ENCODE data around the gene THAP4.

The THAP4 gene

GRCh38 chr2:241633561-241633960, 3.4 kb downstream of the THAP4 start:
- FAIRE-seq (no peak), DNase-seq (ENCODE audit: insufficient read length, low spot score) (no peak)
- no peak for TF ChIP-seq POU2F2 (IDR thresholded peaks at IDR 0.05; ENCODE audit: low read depth, low read length)
- TF ChIP-seq POLR2A (IDR thresholded peaks at IDR 0.05; ENCODE audit: low read depth, low read length), result no peak
- no peak for TF ChIP-seq PAX5 (IDR thresholded peaks at IDR 0.05; ENCODE audit: insufficient read depth, low read length, severe bottlenecking)
- no peak for TF ChIP-seq SPI1 (IDR thresholded peaks at IDR 0.05; ENCODE audit: low read depth, low read length)
- TF ChIP-seq TAF1 (IDR thresholded peaks at IDR 0.05; ENCODE audit: low read depth, low read length), result no peak
- TF ChIP-seq POLR2AphosphoS5 (IDR thresholded peaks at IDR 0.05; ENCODE audit: low read depth, low read length), result no peak

GRCh38 chr2:241632478-241633325, 4.3 kb downstream of the THAP4 start:
- TF ChIP-seq TAF1 (IDR thresholded peaks at IDR 0.05; ENCODE audit: low read depth, low read length) (no peak), PAX5 (IDR thresholded peaks at IDR 0.05; ENCODE audit: insufficient read depth, low read length, severe bottlenecking) (no peak), POLR2A (IDR thresholded peaks at IDR 0.05; ENCODE audit: low read depth, low read length) (no peak), POLR2AphosphoS5 (IDR thresholded peaks at IDR 0.05; ENCODE audit: low read depth, low read length) (no peak), POU2F2 (IDR thresholded peaks at IDR 0.05; ENCODE audit: low read depth, low read length) (no peak), SPI1 (IDR thresholded peaks at IDR 0.05; ENCODE audit: low read depth, low read length) (no peak)
- no peak for FAIRE-seq
- DNase-seq (ENCODE audit: insufficient read length, low spot score), result no peak

- FAIRE-seq (no peak), DNase-seq (ENCODE audit: insufficient read length, low spot score) (no peak)
- TF ChIP-seq POLR2A (IDR thresholded peaks at IDR 0.05; ENCODE audit: low read depth, low read length), result no peak
- TF ChIP-seq POLR2AphosphoS5 (IDR thresholded peaks at IDR 0.05; ENCODE audit: low read depth, low read length), result no peak
- no peak for TF ChIP-seq SPI1 (IDR thresholded peaks at IDR 0.05; ENCODE audit: low read depth, low read length)
- no peak for TF ChIP-seq PAX5 (IDR thresholded peaks at IDR 0.05; ENCODE audit: insufficient read depth, low read length, severe bottlenecking)
- TF ChIP-seq TAF1 (IDR thresholded peaks at IDR 0.05; ENCODE audit: low read depth, low read length), result no peak
- TF ChIP-seq POU2F2 (IDR thresholded peaks at IDR 0.05; ENCODE audit: low read depth, low read length), result no peak
Measured at GRCh38 chr2:241629762-241630435, 7.1 kb downstream of the THAP4 start.

GRCh38 chr2:241627675-241628074, 9.3 kb downstream of the THAP4 start:
- TF ChIP-seq PAX5 (IDR thresholded peaks at IDR 0.05; ENCODE audit: insufficient read depth, low read length, severe bottlenecking), result no peak
- no peak for TF ChIP-seq POU2F2 (IDR thresholded peaks at IDR 0.05; ENCODE audit: low read depth, low read length)
- TF ChIP-seq POLR2AphosphoS5 (IDR thresholded peaks at IDR 0.05; ENCODE audit: low read depth, low read length), result no peak
- no peak for TF ChIP-seq TAF1 (IDR thresholded peaks at IDR 0.05; ENCODE audit: low read depth, low read length)
- FAIRE-seq (no peak), DNase-seq (ENCODE audit: insufficient read length, low spot score) (no peak)

- FAIRE-seq (no peak), DNase-seq (ENCODE audit: insufficient read length, low spot score) (no peak)
- TF ChIP-seq POU2F2 (IDR thresholded peaks at IDR 0.05; ENCODE audit: low read depth, low read length) (no peak), POLR2AphosphoS5 (IDR thresholded peaks at IDR 0.05; ENCODE audit: low read depth, low read length) (no peak), PAX5 (IDR thresholded peaks at IDR 0.05; ENCODE audit: insufficient read depth, low read length, severe bottlenecking) (no peak), SPI1 (IDR thresholded peaks at IDR 0.05; ENCODE audit: low read depth, low read length) (no peak), POLR2A (IDR thresholded peaks at IDR 0.05; ENCODE audit: low read depth, low read length) (no peak), TAF1 (IDR thresholded peaks at IDR 0.05; ENCODE audit: low read depth, low read length) (no peak)
Measured at GRCh38 chr2:241620419-241620769, 16.6 kb downstream of the THAP4 start.

GRCh38 chr2:241619597-241620418, 17.1 kb downstream of the THAP4 start:
- TF ChIP-seq POLR2A (IDR thresholded peaks at IDR 0.05; ENCODE audit: low read depth, low read length) (no peak), SPI1 (IDR thresholded peaks at IDR 0.05; ENCODE audit: low read depth, low read length) (no peak), PAX5 (IDR thresholded peaks at IDR 0.05; ENCODE audit: insufficient read depth, low read length, severe bottlenecking) (no peak)
- FAIRE-seq (peak; percentile 41), DNase-seq (ENCODE audit: insufficient read length, low spot score) (no peak)

GRCh38 chr2:241618829-241619228, 18.1 kb downstream of the THAP4 start:
- DNase-seq (ENCODE audit: insufficient read length, low spot score) (no peak), FAIRE-seq (no peak)
- TF ChIP-seq PAX5 (IDR thresholded peaks at IDR 0.05; ENCODE audit: insufficient read depth, low read length, severe bottlenecking) (no peak), POLR2AphosphoS5 (IDR thresholded peaks at IDR 0.05; ENCODE audit: low read depth, low read length) (no peak), POU2F2 (IDR thresholded peaks at IDR 0.05; ENCODE audit: low read depth, low read length) (no peak), TAF1 (IDR thresholded peaks at IDR 0.05; ENCODE audit: low read depth, low read length) (no peak), SPI1 (IDR thresholded peaks at IDR 0.05; ENCODE audit: low read depth, low read length) (no peak), POLR2A (IDR thresholded peaks at IDR 0.05; ENCODE audit: low read depth, low read length) (no peak)

- FAIRE-seq, result no peak
- no peak for TF ChIP-seq PAX5 (IDR thresholded peaks at IDR 0.05; ENCODE audit: insufficient read depth, low read length, severe bottlenecking)
- no peak for TF ChIP-seq POLR2A (IDR thresholded peaks at IDR 0.05; ENCODE audit: low read depth, low read length)
- TF ChIP-seq POLR2AphosphoS5 (IDR thresholded peaks at IDR 0.05; ENCODE audit: low read depth, low read length), result no peak
- TF ChIP-seq TAF1 (IDR thresholded peaks at IDR 0.05; ENCODE audit: low read depth, low read length), result no peak
- TF ChIP-seq POU2F2 (IDR thresholded peaks at IDR 0.05; ENCODE audit: low read depth, low read length), result no peak
- TF ChIP-seq SPI1 (IDR thresholded peaks at IDR 0.05; ENCODE audit: low read depth, low read length), result no peak
- no peak for DNase-seq (ENCODE audit: insufficient read length, low spot score)
Measured at GRCh38 chr2:241618296-241618805, 18.6 kb downstream of the THAP4 start.

Data from GM12891 (cell line).